Osteocyte (in vitro differentiated cells): ENCODE results near the gene KIZ. TPM values are rescaled to one million over a fixed set of nuclear protein-coding genes. Genes with fewer than 3 reads are reported as not detected.

Source experiments
- DNase-seq: peaks from one replicate; pipeline ENCODE4 v3.0.0; 2021; ENCODE audit warnings: mixed read lengths; ENCODE audit not compliant: unreplicated experiment; ENCODE audit errors: extremely low spot score
- H3K27ac Mint-ChIP-seq: one replicate; pipeline ENCODE4 v1.8.0; 2021; ENCODE audit warnings: mild to moderate bottlenecking, mixed read lengths; ENCODE audit not compliant: unreplicated experiment
- H3K27me3 Mint-ChIP-seq: one replicate; pipeline ENCODE4 v1.8.0; 2021; ENCODE audit warnings: mixed read lengths; ENCODE audit not compliant: unreplicated experiment
- H3K36me3 Mint-ChIP-seq: one replicate; pipeline ENCODE4 v1.8.0; 2021; ENCODE audit warnings: mixed read lengths; ENCODE audit not compliant: unreplicated experiment
- H3K4me1 Mint-ChIP-seq: one replicate; pipeline ENCODE4 v1.8.0; 2021; ENCODE audit warnings: mixed read lengths; ENCODE audit not compliant: unreplicated experiment
- H3K4me3 Mint-ChIP-seq: one replicate; pipeline ENCODE4 v1.8.0; 2021; ENCODE audit warnings: mild to moderate bottlenecking, moderate library complexity, mixed read lengths; ENCODE audit not compliant: unreplicated experiment
- H3K9me3 Mint-ChIP-seq: one replicate; pipeline ENCODE4 v1.8.0; 2021; ENCODE audit warnings: mixed read lengths; ENCODE audit not compliant: unreplicated experiment
- CTCF ChIP-seq: fragments of 200-600 bp; sonication (generic); IDR thresholded peaks from 2 replicates; pipeline ENCODE4 v1.5.0; 2021; ENCODE audit warnings: antibody characterized with exemption, mild to moderate bottlenecking, moderate library complexity
- total RNA-seq: library from RNA; stranded (reverse); gene quantifications from 2 replicates; pipeline ENCODE4 v1.2.1, GENCODE V29; 2021

Gene KIZ
- total RNA-seq, 1 donor from 2014 or later: 21.2 TPM

- Mint-ChIP-seq H3K9me3 (no peaks in the 10 kb centered on the region), H3K27me3 (no peaks in the 10 kb centered on the region), H3K4me3 (no peak overlapping the region), H3K4me1 (no peaks in the 10 kb centered on the region), H3K36me3 (peaks cover 7% of the 10 kb centered on the region), H3K27ac (no peak overlapping the region)
- TF ChIP-seq CTCF: no peak
- no peak for DNase-seq
Observed at GRCh38 chr20:21147593-21147992, 21.7 kb downstream of the KIZ start.

GRCh38 chr20:21149344-21149743, 23.5 kb downstream of the KIZ start:
- Mint-ChIP-seq H3K9me3 (no peaks in the 10 kb centered on the region), H3K27ac (no peak overlapping the region), H3K4me3 (no peak overlapping the region), H3K4me1 (no peaks in the 10 kb centered on the region), H3K36me3 (peaks cover 7% of the 10 kb centered on the region), H3K27me3 (no peaks in the 10 kb centered on the region)
- no peak for DNase-seq
- TF ChIP-seq CTCF: no peak

DNA sequence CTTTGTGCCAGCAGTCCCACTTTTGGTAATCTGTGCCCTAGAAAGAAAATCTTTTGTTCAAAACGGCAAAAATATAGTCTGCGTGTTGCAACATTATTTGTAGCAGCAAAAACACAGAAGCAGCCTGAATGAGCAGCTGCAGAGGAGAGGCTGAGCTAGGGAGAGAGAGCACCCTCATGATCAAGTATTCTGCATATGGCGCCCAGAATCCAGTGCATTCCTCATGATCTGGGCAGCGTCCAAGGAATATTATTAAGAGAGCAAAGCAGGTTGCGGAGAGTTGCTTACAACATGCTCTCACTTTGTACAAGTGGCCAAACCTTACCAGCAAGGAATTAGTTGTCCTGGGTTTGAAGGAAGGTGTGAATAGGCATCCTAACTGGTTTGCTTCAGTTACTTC, 25.9 kb downstream of the KIZ start:
- H3K27me3 Mint-ChIP-seq: no peaks in the 10 kb centered on the region
- no peak overlapping the region for H3K4me3 Mint-ChIP-seq
- peaks cover 4% of the 10 kb centered on the region for H3K9me3 Mint-ChIP-seq
- TF ChIP-seq CTCF: no peak
- DNase-seq: no peak
- H3K36me3 Mint-ChIP-seq: peaks cover 4% of the 10 kb centered on the region
- no peak overlapping the region for H3K27ac Mint-ChIP-seq
- no peaks in the 10 kb centered on the region for H3K4me1 Mint-ChIP-seq

DNA sequence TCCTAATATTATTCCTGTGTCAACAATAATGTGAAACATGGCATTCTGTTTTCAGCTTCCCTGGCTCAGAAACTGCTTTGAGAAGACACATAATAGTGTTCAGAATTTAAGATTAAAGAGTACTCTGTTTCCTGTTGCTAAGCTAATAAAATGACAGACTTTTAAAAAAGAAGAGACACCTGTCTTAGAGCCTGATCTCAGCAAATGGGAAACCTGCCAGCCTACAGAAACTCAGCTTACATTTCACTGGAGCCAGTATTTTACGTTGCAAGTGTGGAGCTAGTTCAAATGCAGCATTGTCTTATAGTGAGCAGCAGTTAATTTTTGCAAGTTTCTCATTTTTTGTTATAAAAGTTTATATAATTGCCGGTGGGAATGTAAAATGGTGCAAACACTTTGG, 28.8 kb downstream of the KIZ start:
- TF ChIP-seq CTCF: no peak
- Mint-ChIP-seq H3K4me1 (no peaks in the 10 kb centered on the region), H3K36me3 (peaks cover 4% of the 10 kb centered on the region), H3K27me3 (no peaks in the 10 kb centered on the region), H3K4me3 (no peak overlapping the region), H3K9me3 (peaks cover 4% of the 10 kb centered on the region), H3K27ac (no peak overlapping the region)
- no peak for DNase-seq

- no peak for DNase-seq
- Mint-ChIP-seq H3K27me3 (no peaks in the 10 kb centered on the region), H3K4me1 (no peaks in the 10 kb centered on the region), H3K36me3 (peaks cover 5% of the 10 kb centered on the region), H3K4me3 (no peak overlapping the region), H3K27ac (no peak overlapping the region), H3K9me3 (peaks cover 4% of the 10 kb centered on the region)
- no peak for TF ChIP-seq CTCF
Observed at GRCh38 chr20:21155268-21155667, 29.4 kb downstream of the KIZ start.
